ENCODE results near the gene PGPEP1.

The PGPEP1 gene

GRCh38 chr19:18418483-18419194 lies 78.2 kb downstream of the PGPEP1 start:
- peak; percentile 36 for DNase-seq

- peak; percentile 82 for DNase-seq
Measured at GRCh38 chr19:18419195-18419698, 78.8 kb downstream of the PGPEP1 start, which contains the start of gene SSBP4. Gene SSBP4, plus strand, starts transcription at chr19:18419398. Its CDS starts 251 bp downstream, at chr19:18419649.
